Endometrial microvascular endothelial cells (primary cell): Measurements from ENCODE around the gene BPIFB4. TPM values are rescaled to one million over a fixed set of nuclear protein-coding genes. Genes with fewer than 3 reads are reported as not detected.
"Not testable (repeated sequence)": the region's sequence is repeated elsewhere in the genome, so short reads cannot be mapped to it uniquely, and the experiment has no call there.

Experiments used
- in situ Hi-C: cut with HindIII; loops from 2 replicates; pipeline ENCODE4 v1.10.0; 2017; ENCODE audit warnings: low sequenced_read_pairs, low pct_unique_long_range_greater_than_20kb; ENCODE audit errors: inconsistent ontology term
- total RNA-seq: library from RNA; depleted of rRNA; stranded (reverse); fragments of >200 nt; gene quantifications from one replicate; pipeline ENCODE4 v1.2.3, GENCODE V29; 2015; ENCODE audit errors: inconsistent ontology term

The BPIFB4 gene
- not detected for total RNA-seq

- in situ Hi-C loops: no loop called here
Measured at GRCh38 chr20:33079259-33079658, at the start of gene BPIFB4. Gene BPIFB4, plus strand, starts transcription at chr20:33079643. Its CDS starts 1,884 bp downstream, at chr20:33081527.

GRCh38 chr20:33030076-33030475, 49.4 kb upstream of the BPIFB4 start:
- in situ Hi-C loops: no loop called here

- in situ Hi-C loops: no loop called here
Measured at GRCh38 chr20:33030569-33030968, 48.9 kb upstream of the BPIFB4 start.

- in situ Hi-C loops: no loop called here
Measured at GRCh38 chr20:33031531-33031930, 47.9 kb upstream of the BPIFB4 start, which contains the start of gene BPIFB6. Gene BPIFB6, plus strand, starts transcription at chr20:33031648. Its CDS starts 0 bp downstream, at chr20:33031648.

- in situ Hi-C loops: no loop called here
Measured at GRCh38 chr20:33032555-33032954, 46.9 kb upstream of the BPIFB4 start.

- in situ Hi-C loops: no loop called here
Measured at GRCh38 chr20:33033381-33033780, 46.1 kb upstream of the BPIFB4 start.

- in situ Hi-C loops: no loop called here
Measured at GRCh38 chr20:33034115-33034514, 45.3 kb upstream of the BPIFB4 start.

GRCh38 chr20:33034901-33035492, 44.4 kb upstream of the BPIFB4 start:
- in situ Hi-C loops: no loop called here

GRCh38 chr20:33037456-33037855, 42.0 kb upstream of the BPIFB4 start:
- in situ Hi-C loops: no loop called here

GRCh38 chr20:33038243-33038642, 41.2 kb upstream of the BPIFB4 start:
- in situ Hi-C loops: no loop called here

- in situ Hi-C loops: no loop called here
Measured at GRCh38 chr20:33042430-33042829, 37.0 kb upstream of the BPIFB4 start.

GRCh38 chr20:33042983-33043730, 36.3 kb upstream of the BPIFB4 start:
- in situ Hi-C loops: no loop called here

GRCh38 chr20:33043731-33044181, 35.7 kb upstream of the BPIFB4 start:
- in situ Hi-C loops: no loop called here

GRCh38 chr20:33045129-33045721, 34.2 kb upstream of the BPIFB4 start:
- in situ Hi-C loops: not testable (repeated sequence)

- in situ Hi-C loops: no loop called here
Measured at GRCh38 chr20:33046412-33046811, 33.0 kb upstream of the BPIFB4 start.

- in situ Hi-C loops: no loop called here
Measured at GRCh38 chr20:33051333-33051732, 28.1 kb upstream of the BPIFB4 start.

- in situ Hi-C loops: no loop called here
Measured at GRCh38 chr20:33053291-33054106, 25.9 kb upstream of the BPIFB4 start, which contains the start of gene BPIFB3. Gene BPIFB3, plus strand, starts transcription at chr20:33053903. Its CDS starts 1,533 bp downstream, at chr20:33055436.

- in situ Hi-C loops: no loop called here
Measured at GRCh38 chr20:33054381-33054780, 25.1 kb upstream of the BPIFB4 start.

GRCh38 chr20:33054791-33055190, 24.7 kb upstream of the BPIFB4 start:
- in situ Hi-C loops: no loop called here
